HPDE6-E6E7 (cell line): ENCODE measurements around the gene KRT6C.
"Not testable (repeated sequence)": the region's sequence is repeated elsewhere in the genome, so short reads cannot be mapped to it uniquely, and the experiment has no call there.

ENCODE experiments used
- DNase-seq: peaks from one replicate; pipeline ENCODE4 v3.0.0; 2011; ENCODE audit warnings: missing footprints; ENCODE audit errors: extremely low spot score

KRT6C gene

GRCh38 chr12:52473768-52474167 lies at the start of gene KRT6C:
Gene KRT6C (minus strand): TSS chr12:52473805. CDS start chr12:52473737, 68 bp downstream.
- DNase-seq, result no peak

- no peak for DNase-seq
Measured at GRCh38 chr12:52522346-52523011, 48.9 kb upstream of the KRT6C start.

GRCh38 chr12:52521568-52522266 lies 48.1 kb upstream of the KRT6C start:
- DNase-seq, result peak; percentile 53

- peak; percentile 60 for DNase-seq
Measured at GRCh38 chr12:52521175-52521567, 47.6 kb upstream of the KRT6C start.

- DNase-seq, result peak; percentile 80
Measured at GRCh38 chr12:52519826-52520662, 46.4 kb upstream of the KRT6C start, which contains the start of gene KRT5. Gene KRT5 (minus strand): TSS chr12:52520394. CDS start chr12:52520296, 98 bp downstream.

- no peak for DNase-seq
Measured at GRCh38 chr12:52519387-52519703, 45.7 kb upstream of the KRT6C start.

- DNase-seq, result no peak
Measured at GRCh38 chr12:52518574-52519386, 45.2 kb upstream of the KRT6C start.

- DNase-seq, result no peak
Measured at GRCh38 chr12:52517888-52518287, 44.3 kb upstream of the KRT6C start.

GRCh38 chr12:52517005-52517835 lies 43.6 kb upstream of the KRT6C start:
- no peak for DNase-seq

GRCh38 chr12:52515927-52516831 lies 42.6 kb upstream of the KRT6C start:
- DNase-seq, result no peak

- no peak for DNase-seq
Measured at GRCh38 chr12:52515319-52515646, 41.7 kb upstream of the KRT6C start.

- no peak for DNase-seq
Measured at GRCh38 chr12:52514471-52515318, 41.1 kb upstream of the KRT6C start.

- DNase-seq, result no peak
Measured at GRCh38 chr12:52513736-52514135, 40.1 kb upstream of the KRT6C start.

- DNase-seq, result no peak
Measured at GRCh38 chr12:52508211-52508610, 34.6 kb upstream of the KRT6C start.

- DNase-seq, result no peak
Measured at GRCh38 chr12:52506858-52507715, 33.5 kb upstream of the KRT6C start.

- DNase-seq, result no peak
Measured at GRCh38 chr12:52502877-52503276, 29.3 kb upstream of the KRT6C start.

- DNase-seq, result no peak
Measured at GRCh38 chr12:52501490-52501889, 27.9 kb upstream of the KRT6C start.

GRCh38 chr12:52500574-52500973 lies 27.0 kb upstream of the KRT6C start:
- not testable (repeated sequence) for DNase-seq
